SK-N-SH (cell line): ENCODE measurements around the gene IFNL2.

Experiments
- CTCF ChIP-seq: fragments of 200-600 bp; sonication (generic); IDR thresholded peaks from 2 replicates; pipeline ENCODE4 v1.6.1; 2017; ENCODE audit warnings: antibody characterized with exemption, mild to moderate bottlenecking, moderate library complexity
- ELF1 ChIP-seq: IDR thresholded peaks from 2 replicates; pipeline ENCODE4 v1.4.0; 2012
- EP300 ChIP-seq, 2 experiments: IDR thresholded peaks; 2 replicates each; pipeline versions ENCODE4 v1.4.0 to v1.6.1; 2012; ENCODE audit warnings: borderline replicate concordance in 1 of 2, low read depth in 1 of 2, low read length in 1 of 2
- EZH2phosphoT487 ChIP-seq: fragments of 200-600 bp; sonication (generic); IDR thresholded peaks from 2 replicates; pipeline ENCODE4 v1.6.1; 2017; ENCODE audit warnings: low read depth, mixed run types, mild to moderate bottlenecking, antibody characterized with exemption, moderate library complexity, borderline replicate concordance
- IRF3 ChIP-seq: fragments of 150-350 bp; IDR thresholded peaks from 2 replicates; pipeline ENCODE4 v1.6.1; 2016; ENCODE audit warnings: mild to moderate bottlenecking, low read depth, low read length
- MAX ChIP-seq: IDR thresholded peaks from 2 replicates; pipeline ENCODE4 v1.4.0; 2012; ENCODE audit warnings: low read depth
- NRF1 ChIP-seq: IDR thresholded peaks from 2 replicates; pipeline ENCODE4 v1.6.1; 2012; ENCODE audit warnings: low read depth, mild to moderate bottlenecking, low read length
- POLR2AphosphoS5 ChIP-seq: IDR thresholded peaks from 2 replicates; pipeline ENCODE4 v1.6.1; 2012; ENCODE audit warnings: low read depth, low read length
- RAD21 ChIP-seq: IDR thresholded peaks from 2 replicates; pipeline ENCODE4 v1.6.1; 2012; ENCODE audit warnings: mild to moderate bottlenecking, low read length
- SMC3 ChIP-seq: IDR thresholded peaks from 2 replicates; pipeline ENCODE4 v1.6.1; 2012; ENCODE audit warnings: low read depth, low read length, improper control_type of control experiment
- TAF1 ChIP-seq: IDR thresholded peaks from 2 replicates; pipeline ENCODE4 v1.6.1; 2012; ENCODE audit warnings: low read depth, mild to moderate bottlenecking, low read length, moderate library complexity, borderline replicate concordance
- TCF12 ChIP-seq: IDR thresholded peaks from 2 replicates; pipeline ENCODE4 v1.4.0; 2012
- YY1 ChIP-seq: IDR thresholded peaks from 2 replicates; pipeline ENCODE4 v1.4.0; 2012; ENCODE audit warnings: low read depth, mild to moderate bottlenecking

GRCh38 chr19:39238944-39239343 lies 29.3 kb upstream of the IFNL2 start:
- TF ChIP-seq TAF1 = no peak
- TF ChIP-seq EP300 (IDR thresholded peaks at IDR 0.05; ENCODE audit: borderline replicate concordance in 1 of 2, low read depth in 1 of 2, low read length in 1 of 2) = no peak
- no peak for TF ChIP-seq RAD21
- no peak for TF ChIP-seq IRF3
- TF ChIP-seq SMC3 = no peak
- TF ChIP-seq YY1 = no peak
- TF ChIP-seq CTCF = no peak
- no peak for TF ChIP-seq MAX
- TF ChIP-seq TCF12 = no peak
- no peak for TF ChIP-seq NRF1
- TF ChIP-seq ELF1 = no peak
- TF ChIP-seq EZH2phosphoT487 = no peak
- TF ChIP-seq POLR2AphosphoS5 = no peak
